OCI-LY3 (cell line): ENCODE data around the gene CRHBP.
"Not testable (repeated sequence)": the region's sequence is repeated elsewhere in the genome, so short reads cannot be mapped to it uniquely, and the experiment has no call there.

Experiments
- H2AFZ ChIP-seq: fragments of 200-600, 300-600 bp; shearing (Covaris generic); 2 replicates; pipeline ENCODE4 v1.6.0; 2014; ENCODE audit warnings: antibody characterized with exemption, low read depth, low read length
- H3K27ac ChIP-seq: fragments of 200-600, 300-600 bp; sonication (generic); 2 replicates; pipeline ENCODE4 v1.5.1; 2014; ENCODE audit warnings: mild to moderate bottlenecking, low read length, moderate library complexity, mixed read lengths
- H3K27me3 ChIP-seq: fragments of 200-600, 300-600 bp; sonication (generic); 2 replicates; pipeline ENCODE4 v1.6.1; 2014; ENCODE audit warnings: low read depth, low read length, mixed read lengths
- H3K36me3 ChIP-seq: fragments of 200-600, 300-600 bp; sonication (generic); replicated peaks from 2 replicates; pipeline ENCODE3; 2014; ENCODE audit warnings: low read depth, low read length, mixed read lengths
- H3K4me1 ChIP-seq: fragments of 300-600, 200-600 bp; sonication (generic); 2 replicates; pipeline ENCODE4 v1.6.1; 2014; ENCODE audit warnings: low read length, mixed read lengths
- H3K4me2 ChIP-seq: fragments of 200-600, 300-600 bp; sonication (generic); 2 replicates; pipeline ENCODE4 v1.6.1; 2014; ENCODE audit warnings: low read length, mixed read lengths
- H3K4me3 ChIP-seq: fragments of 300-600, 200-600 bp; sonication (generic); 2 replicates; pipeline ENCODE4 v1.5.1; 2014; ENCODE audit warnings: antibody characterized with exemption, mild to moderate bottlenecking, low read length, moderate library complexity
- H3K79me2 ChIP-seq: fragments of 300-600, 200-600 bp; shearing (Covaris generic); 2 replicates; pipeline ENCODE4 v1.6.1; 2014; ENCODE audit warnings: mild to moderate bottlenecking, low read length, mixed read lengths
- H3K9ac ChIP-seq: fragments of 300-600, 200-600 bp; shearing (Covaris generic); 2 replicates; pipeline ENCODE4 v1.6.0; 2014; ENCODE audit warnings: mild to moderate bottlenecking, low read length, moderate library complexity
- H3K9me3 ChIP-seq: fragments of 200-600, 300-600 bp; shearing (Covaris generic); 2 replicates; pipeline ENCODE4 v1.6.1; 2014; ENCODE audit warnings: low read length, mixed read lengths; ENCODE audit not compliant: insufficient read depth
- H4K20me1 ChIP-seq: fragments of 200-600, 300-600 bp; sonication (generic); 2 replicates; pipeline ENCODE4 v1.6.1; 2016; ENCODE audit warnings: low read length, mixed read lengths; ENCODE audit not compliant: insufficient read depth
- EZH2phosphoT487 ChIP-seq: fragments of 200-600 bp; shearing (Covaris generic); IDR thresholded peaks from 2 replicates; pipeline ENCODE4 v1.6.1; 2018; ENCODE audit warnings: antibody characterized with exemption, mixed run types, low read depth
- TF ChIP-seq, protein P1 (sequence below): fragments of 200-600, 300-600 bp; sonication (generic); IDR thresholded peaks from 2 replicates; pipeline ENCODE4 v1.5.1; 2014; ENCODE audit warnings: antibody characterized with exemption, low read length, low read depth

Gene CRHBP

DNA sequence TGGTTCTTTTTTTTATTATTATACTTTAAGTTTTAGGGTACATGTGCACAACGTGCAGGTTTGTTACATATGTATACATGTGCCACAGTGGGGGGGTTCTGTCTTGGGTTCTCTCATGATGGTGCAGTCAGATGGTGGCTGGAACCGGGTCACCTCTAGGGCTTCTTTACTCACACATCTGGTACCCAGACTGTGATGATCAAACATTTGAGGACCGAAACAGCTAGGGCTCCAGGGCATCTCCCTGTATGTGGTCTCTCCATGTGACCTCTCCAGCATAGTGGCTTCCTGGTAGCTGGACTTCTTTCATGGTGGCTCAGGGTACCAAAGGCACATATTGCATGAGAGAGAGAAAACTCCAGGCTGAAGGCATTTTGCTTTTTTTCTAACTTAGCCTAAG is 9.8 kb upstream of the CRHBP start:
- Histone ChIP-seq H3K36me3 (no peaks in the 10 kb centered on the region), H3K4me3 (no peak overlapping the region), H3K27me3 (no peaks in the 10 kb centered on the region), H3K27ac (no peak overlapping the region), H3K9ac (no peak overlapping the region), H3K4me2 (no peak overlapping the region), H3K4me1 (peaks cover 13% of the 10 kb centered on the region), H4K20me1 (no peaks in the 10 kb centered on the region), H3K9me3 (no peaks in the 10 kb centered on the region), H2AFZ (no peak overlapping the region), H3K79me2 (no peaks in the 10 kb centered on the region)
- TF ChIP-seq EZH2phosphoT487 = no peak

DNA sequence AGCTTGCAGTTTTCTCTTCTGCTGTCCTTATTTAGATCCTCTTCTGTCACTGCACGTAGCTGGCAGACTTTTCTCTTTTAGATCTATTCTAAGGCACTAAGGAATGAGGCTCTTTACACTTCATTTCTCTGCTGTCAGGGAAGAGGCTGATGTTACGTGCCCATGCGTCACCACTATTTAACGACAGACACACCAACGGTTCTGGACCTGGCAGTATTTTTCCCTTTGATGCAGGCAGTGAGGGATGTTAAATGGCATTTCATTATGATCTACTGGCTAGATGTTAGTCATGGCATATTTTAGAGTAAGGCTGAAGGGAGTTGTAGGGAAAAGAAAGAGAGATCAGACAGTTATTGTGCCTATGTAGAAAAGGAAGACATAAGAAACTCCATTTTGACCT is 8.2 kb upstream of the CRHBP start:
- no peak overlapping the region for H3K4me2 ChIP-seq
- H3K9me3 ChIP-seq = no peaks in the 10 kb centered on the region
- H3K9ac ChIP-seq = no peak overlapping the region
- H3K4me3 ChIP-seq = no peak overlapping the region
- no peaks in the 10 kb centered on the region for H3K79me2 ChIP-seq
- no peaks in the 10 kb centered on the region for H4K20me1 ChIP-seq
- no peaks in the 10 kb centered on the region for H3K36me3 ChIP-seq
- no peaks in the 10 kb centered on the region for H3K27me3 ChIP-seq
- no peak overlapping the region for H2AFZ ChIP-seq
- TF ChIP-seq EZH2phosphoT487 = no peak
- TF ChIP-seq, protein P1, sequence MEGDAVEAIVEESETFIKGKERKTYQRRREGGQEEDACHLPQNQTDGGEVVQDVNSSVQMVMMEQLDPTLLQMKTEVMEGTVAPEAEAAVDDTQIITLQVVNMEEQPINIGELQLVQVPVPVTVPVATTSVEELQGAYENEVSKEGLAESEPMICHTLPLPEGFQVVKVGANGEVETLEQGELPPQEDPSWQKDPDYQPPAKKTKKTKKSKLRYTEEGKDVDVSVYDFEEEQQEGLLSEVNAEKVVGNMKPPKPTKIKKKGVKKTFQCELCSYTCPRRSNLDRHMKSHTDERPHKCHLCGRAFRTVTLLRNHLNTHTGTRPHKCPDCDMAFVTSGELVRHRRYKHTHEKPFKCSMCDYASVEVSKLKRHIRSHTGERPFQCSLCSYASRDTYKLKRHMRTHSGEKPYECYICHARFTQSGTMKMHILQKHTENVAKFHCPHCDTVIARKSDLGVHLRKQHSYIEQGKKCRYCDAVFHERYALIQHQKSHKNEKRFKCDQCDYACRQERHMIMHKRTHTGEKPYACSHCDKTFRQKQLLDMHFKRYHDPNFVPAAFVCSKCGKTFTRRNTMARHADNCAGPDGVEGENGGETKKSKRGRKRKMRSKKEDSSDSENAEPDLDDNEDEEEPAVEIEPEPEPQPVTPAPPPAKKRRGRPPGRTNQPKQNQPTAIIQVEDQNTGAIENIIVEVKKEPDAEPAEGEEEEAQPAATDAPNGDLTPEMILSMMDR = no peak
- peaks cover 4% of the 10 kb centered on the region; the same call in 1 of the 2 replicates for H3K4me1 ChIP-seq
- H3K27ac ChIP-seq = no peak overlapping the region

DNA sequence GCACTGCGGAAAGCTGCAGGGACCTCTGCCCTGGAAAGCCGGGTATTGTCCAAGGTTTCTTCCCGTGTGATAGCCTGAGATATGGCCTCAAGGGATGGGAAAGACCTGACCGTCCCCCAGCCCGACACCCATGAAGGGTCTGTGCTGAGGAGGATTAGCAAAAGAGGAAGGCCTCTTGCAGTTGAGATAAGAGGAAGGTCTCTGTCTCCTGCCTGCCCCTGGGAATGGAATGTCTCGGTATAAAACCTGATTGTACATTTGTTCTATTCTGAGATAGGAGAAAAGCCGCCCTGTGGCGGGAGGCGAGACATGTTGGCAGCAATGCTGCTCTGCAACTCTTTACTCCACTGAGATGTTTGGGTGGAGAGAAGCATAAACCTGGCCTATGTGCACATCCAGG is 7.6 kb upstream of the CRHBP start:
- H3K27ac ChIP-seq, H3K9ac ChIP-seq, H3K9me3 ChIP-seq, H4K20me1 ChIP-seq, H3K36me3 ChIP-seq, H3K4me2 ChIP-seq, H3K27me3 ChIP-seq, H3K4me1 ChIP-seq, H2AFZ ChIP-seq, H3K4me3 ChIP-seq, H3K79me2 ChIP-seq: not testable (repeated sequence)

DNA sequence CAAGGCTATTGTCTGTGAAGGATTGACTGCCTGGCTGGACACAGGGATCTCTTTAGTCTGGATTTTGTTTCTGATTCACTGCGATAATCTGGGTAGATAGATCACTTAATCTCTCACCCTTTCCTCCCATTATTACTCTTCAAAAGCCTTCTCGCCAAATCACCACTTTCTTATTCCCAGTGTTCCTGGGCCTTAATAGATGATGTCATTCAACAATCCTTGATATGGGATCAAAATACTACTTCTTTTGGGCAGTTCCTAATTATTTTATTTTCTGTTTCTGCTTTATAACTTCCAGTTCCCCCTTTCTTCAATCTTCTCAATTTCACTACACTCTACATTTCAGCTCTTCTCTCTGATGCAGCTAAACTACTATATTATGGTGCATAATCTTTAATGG is 6.8 kb upstream of the CRHBP start:
- Histone ChIP-seq H3K4me3 (no peak overlapping the region), H3K4me1 (peaks cover 4% of the 10 kb centered on the region; the same call in 1 of the 2 replicates), H4K20me1 (no peaks in the 10 kb centered on the region), H3K9ac (no peak overlapping the region), H2AFZ (no peak overlapping the region), H3K27ac (no peak overlapping the region), H3K9me3 (no peaks in the 10 kb centered on the region), H3K79me2 (no peaks in the 10 kb centered on the region), H3K4me2 (no peak overlapping the region), H3K36me3 (no peaks in the 10 kb centered on the region), H3K27me3 (no peaks in the 10 kb centered on the region)
- TF ChIP-seq, protein P1 = no peak
- no peak for TF ChIP-seq EZH2phosphoT487

DNA sequence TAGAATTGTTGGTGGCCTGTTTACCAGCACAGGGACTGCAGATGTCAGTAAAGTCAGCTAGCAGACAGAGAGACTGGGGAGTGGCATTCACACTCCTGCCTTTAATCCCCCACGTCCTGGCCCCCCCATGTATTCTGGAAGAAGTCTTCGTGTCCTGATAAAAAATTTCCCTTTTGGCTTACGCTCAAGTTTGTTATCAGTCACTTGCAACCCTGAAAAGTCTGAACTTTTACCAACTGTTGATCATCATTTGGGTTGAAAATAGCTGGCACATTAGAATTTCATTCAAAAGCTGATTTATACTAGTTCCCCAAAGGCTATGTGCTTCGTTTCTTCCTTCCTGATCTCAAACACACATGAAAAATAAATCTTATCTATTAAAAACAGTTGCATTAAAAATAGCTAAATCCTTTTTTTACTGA is 5.8 kb upstream of the CRHBP start:
- Histone ChIP-seq H3K4me1 (peaks cover 4% of the 10 kb centered on the region; the same call in 1 of the 2 replicates), H3K79me2 (no peaks in the 10 kb centered on the region), H4K20me1 (no peaks in the 10 kb centered on the region), H3K36me3 (no peaks in the 10 kb centered on the region), H3K27me3 (no peaks in the 10 kb centered on the region), H2AFZ (no peak overlapping the region), H3K9me3 (no peaks in the 10 kb centered on the region), H3K27ac (no peak overlapping the region), H3K9ac (no peak overlapping the region), H3K4me2 (no peak overlapping the region), H3K4me3 (no peak overlapping the region)
- TF ChIP-seq, protein P1 = no peak
- no peak for TF ChIP-seq EZH2phosphoT487
